HUDEP-2 (cell line): Measurements from ENCODE around the gene C1orf105.
A peak's percentile ranks its signal among the peaks of the same experiment; 100 is the strongest.

Experiments used
- DNase-seq, 76 experiments: peaks; one replicate each; lab custom pipeline; 2025; ENCODE audit not compliant: unreplicated experiment in 76 of 76; lab: John Stamatoyannopoulos, UW

Gene C1orf105

GRCh38 chr1:172395576-172395975 is 24.9 kb upstream of the C1orf105 start:
- no peak for DNase-seq

GRCh38 chr1:172397221-172397620 is 23.3 kb upstream of the C1orf105 start:
- no peak for DNase-seq

GRCh38 chr1:172397633-172398032 is 22.9 kb upstream of the C1orf105 start:
- no peak for DNase-seq

GRCh38 chr1:172398193-172398592 is 22.3 kb upstream of the C1orf105 start:
- DNase-seq, result no peak

GRCh38 chr1:172398970-172399755 is 21.3 kb upstream of the C1orf105 start:
- DNase-seq, result peak in 1 of 76 experiments; percentile 5

- DNase-seq, result no peak
Observed at GRCh38 chr1:172399756-172400721, 20.4 kb upstream of the C1orf105 start.

- no peak for DNase-seq
Observed at GRCh38 chr1:172400722-172401105, 19.8 kb upstream of the C1orf105 start.

GRCh38 chr1:172401477-172401876 is 19.0 kb upstream of the C1orf105 start:
- no peak for DNase-seq

- DNase-seq, result peak in 59 of 76 experiments; percentile 2 to 78 (median 31)
Observed at GRCh38 chr1:172401892-172402291, 18.6 kb upstream of the C1orf105 start.

GRCh38 chr1:172402878-172403569 is 17.5 kb upstream of the C1orf105 start:
- DNase-seq, result peak in 1 of 76 experiments; percentile 7

GRCh38 chr1:172404121-172404520 is 16.4 kb upstream of the C1orf105 start:
- no peak for DNase-seq

- DNase-seq, result no peak
Observed at GRCh38 chr1:172405912-172406311, 14.6 kb upstream of the C1orf105 start.

- no peak for DNase-seq
Observed at GRCh38 chr1:172406968-172407367, 13.5 kb upstream of the C1orf105 start.

GRCh38 chr1:172408958-172409357 is 11.5 kb upstream of the C1orf105 start:
- DNase-seq, result no peak

- no peak for DNase-seq
Observed at GRCh38 chr1:172410027-172410426, 10.5 kb upstream of the C1orf105 start.

- no peak for DNase-seq
Observed at GRCh38 chr1:172411791-172412338, 8.6 kb upstream of the C1orf105 start.

GRCh38 chr1:172414331-172414730 is 6.2 kb upstream of the C1orf105 start:
- no peak for DNase-seq

GRCh38 chr1:172416496-172417035 is 3.9 kb upstream of the C1orf105 start:
- no peak for DNase-seq

- DNase-seq, result no peak
Observed at GRCh38 chr1:172417557-172417956, 2.9 kb upstream of the C1orf105 start.

- peak in 2 of 76 experiments; percentile 1 to 21 for DNase-seq
Observed at GRCh38 chr1:172421974-172422604, 1.6 kb downstream of the C1orf105 start.
